NOMO-1 treated with DMSO at 0.1 percent for 48 hours (cell line): ENCODE results near the gene OR6K3.
A peak's percentile ranks its signal among the peaks of the same experiment; 100 is the strongest.

Experiments
- DNase-seq: peaks from one replicate; lab custom pipeline; 2025; ENCODE audit not compliant: unreplicated experiment; lab: John Stamatoyannopoulos, UW

Gene OR6K3

DNA sequence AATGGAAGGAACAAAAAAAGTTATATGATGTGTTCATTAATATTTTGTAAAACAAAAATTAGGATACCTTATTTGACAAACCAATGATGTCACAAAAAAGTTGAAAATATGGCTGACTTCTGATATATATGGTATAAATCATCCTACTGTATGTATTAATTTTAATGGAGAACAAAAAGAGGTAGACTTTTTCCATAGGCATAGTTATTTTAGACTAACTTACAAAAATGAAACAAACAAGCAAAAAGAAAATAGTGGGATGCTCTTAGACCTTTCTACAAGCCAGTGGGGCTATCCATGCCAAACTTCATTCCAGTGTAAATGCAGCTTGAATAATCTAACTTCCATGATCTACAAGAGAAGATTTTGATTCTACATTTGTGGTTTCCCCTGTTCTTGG, 33.5 kb downstream of the OR6K3 start:
- DNase-seq, result no peak

DNA sequence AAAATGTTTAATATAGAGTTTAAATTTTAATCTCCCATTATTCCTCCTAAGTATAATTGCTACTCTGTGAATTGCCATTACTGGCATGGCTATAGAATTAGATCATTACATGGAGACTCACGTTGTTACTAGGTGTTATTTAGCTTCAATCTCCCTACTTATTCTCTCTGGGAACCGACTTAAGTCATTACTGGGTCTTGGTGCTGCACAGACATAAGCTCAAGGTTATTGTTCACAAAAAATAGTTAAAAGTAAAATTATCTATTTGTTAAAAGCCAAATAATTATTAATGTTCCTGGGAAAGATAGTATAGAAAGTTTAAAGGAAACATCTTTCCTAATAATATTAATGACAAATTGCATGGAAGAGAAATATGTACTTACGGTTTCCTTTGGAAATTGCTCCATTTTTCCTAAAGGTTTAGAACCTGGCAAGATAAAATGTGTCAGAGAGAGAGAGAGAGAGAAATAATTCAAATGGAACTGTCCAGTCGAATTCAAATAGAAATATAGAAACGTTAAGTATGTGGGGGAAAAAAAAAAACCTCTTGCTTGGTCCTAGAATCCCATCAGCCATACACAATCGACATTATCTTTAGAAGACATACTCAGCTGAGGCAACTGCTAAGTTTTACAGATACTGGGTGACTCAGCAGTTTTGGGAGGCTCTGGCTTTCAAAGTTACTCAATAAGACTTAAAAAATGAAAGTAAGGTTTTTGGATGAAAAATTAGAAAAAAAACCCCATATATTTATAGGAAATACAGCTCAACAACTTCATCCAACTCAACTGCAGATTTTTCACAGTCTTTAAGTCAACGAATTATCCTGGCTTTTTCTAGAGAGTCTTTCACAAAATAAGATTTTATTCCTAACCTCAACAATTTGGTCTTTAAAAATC, 34.2 kb downstream of the OR6K3 start, which contains the start of gene SPTA1:
Gene SPTA1, minus strand, starts transcription at position 605 of the 899 bp plus-strand sequence. Its CDS starts 198 bp downstream, at position 407.
- DNase-seq, result peak; percentile 86

DNA sequence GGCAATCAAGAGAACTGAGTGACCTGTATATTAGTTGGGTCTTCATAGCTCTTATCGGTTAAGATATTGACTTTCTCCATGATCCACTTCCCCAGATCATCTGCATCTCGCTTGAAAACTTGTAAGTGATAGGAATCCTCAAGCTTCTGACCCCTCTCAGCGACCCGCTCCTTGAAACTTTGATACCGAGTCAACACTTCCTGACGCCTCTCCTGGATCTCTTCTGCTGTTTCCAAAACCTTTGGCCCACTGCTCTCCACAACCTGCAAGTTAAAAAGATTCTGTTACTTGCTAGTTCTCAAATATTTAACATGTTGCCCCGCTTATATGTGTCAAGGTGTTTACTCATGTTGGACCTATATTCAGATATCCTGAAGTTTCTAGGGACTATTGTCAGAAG, 35.4 kb downstream of the OR6K3 start:
- no peak for DNase-seq

DNA sequence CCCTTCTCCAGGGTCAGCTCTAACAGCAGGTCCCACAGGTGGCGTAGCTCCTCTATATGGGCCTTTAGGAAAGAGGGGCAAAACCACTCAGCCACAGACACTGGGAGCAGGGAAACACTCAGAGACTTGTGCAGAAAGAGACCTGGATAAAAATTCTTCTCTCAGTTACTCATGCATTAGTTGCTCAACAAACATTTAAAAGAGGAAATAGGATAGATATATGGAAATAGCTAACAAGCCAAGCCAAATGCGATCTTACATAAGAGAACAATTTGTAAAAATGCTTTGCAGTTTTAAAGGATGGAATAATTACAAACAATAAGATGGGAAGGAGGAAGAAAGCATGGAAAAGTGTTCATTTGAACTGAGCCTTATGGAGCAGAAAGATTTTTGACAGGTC, 38.9 kb downstream of the OR6K3 start:
- peak; percentile 64 for DNase-seq

DNA sequence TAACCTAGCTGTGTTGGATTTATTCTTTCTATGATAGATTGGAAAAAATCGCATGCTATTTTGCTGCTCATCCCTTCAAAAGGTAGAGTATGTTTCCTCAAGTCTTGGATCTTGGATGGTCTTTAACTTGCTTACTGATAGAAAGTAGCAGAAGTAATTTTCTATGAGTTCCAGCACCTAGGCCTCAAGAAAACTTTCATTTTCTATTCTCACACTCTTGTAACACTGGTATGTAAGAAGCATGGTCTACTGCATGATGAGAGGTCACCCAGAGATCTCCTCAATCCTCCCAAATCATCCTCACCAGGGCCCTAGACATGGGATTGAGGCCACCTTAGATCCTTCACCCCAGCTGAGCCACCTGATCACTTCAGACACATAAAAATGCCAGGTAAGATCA, 41.2 kb downstream of the OR6K3 start:
- DNase-seq, result no peak

DNA sequence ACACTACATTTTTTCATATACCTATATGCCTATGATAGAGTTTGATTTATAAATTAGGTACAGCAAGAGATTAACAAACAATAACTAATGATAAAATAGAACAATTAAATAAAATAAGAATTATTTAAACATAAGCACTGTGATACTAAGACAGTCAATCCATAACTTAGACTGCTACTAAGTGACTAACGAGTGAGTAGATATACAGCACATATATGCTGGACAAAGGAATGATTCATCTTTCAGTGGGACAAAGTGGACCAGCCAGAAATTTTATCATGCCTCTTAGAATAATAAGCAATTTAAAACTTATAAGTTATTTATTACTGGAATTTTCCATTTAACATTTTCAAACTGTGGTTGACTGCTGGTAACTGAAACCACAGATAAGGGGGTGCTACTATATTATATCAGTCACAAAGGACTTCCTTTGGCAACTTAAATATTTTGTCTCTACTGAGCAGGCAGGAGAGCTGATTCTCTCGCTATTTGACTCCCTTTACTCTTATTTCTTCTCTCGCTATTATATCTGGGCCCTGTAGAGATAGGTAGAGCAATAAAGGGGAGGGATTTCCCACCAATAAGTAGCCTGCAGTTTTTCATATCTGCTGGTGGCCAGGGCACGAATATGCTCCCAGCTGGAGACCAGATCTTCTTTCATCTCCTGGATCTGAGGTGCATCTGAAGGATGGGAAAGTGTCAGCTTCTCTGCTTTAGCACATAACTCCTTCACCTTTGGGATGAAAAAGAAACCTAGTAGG, 44.8 kb downstream of the OR6K3 start:
- no peak for DNase-seq

DNA sequence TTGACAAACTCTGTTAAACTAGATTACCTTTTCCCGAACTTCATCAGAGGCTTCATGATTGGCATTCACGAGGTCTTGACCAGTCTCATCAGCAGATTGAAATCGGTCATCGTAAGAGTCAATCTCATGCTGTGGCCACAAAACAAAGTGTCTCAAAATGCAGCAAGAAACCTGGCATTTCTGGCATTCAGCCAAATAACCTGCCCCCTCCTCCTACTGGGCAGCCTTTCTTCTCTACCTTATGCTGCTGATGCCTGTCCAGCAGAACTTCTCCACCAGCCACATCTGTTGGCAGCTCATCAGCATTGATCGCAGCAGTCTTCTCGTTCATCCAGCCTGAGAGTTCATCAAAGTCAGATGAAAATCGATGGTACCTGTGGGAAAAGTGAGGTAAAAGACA, 46.2 kb downstream of the OR6K3 start:
- DNase-seq, result no peak
